C4-2B (cell line): ENCODE data around the gene ZFAND6.

ENCODE experiments used
- CTCF ChIP-seq: fragments of 450-650 bp; conservative IDR thresholded peaks from 2 replicates; pipeline ENCODE4 v1.5.1; 2017; ENCODE audit warnings: mild to moderate bottlenecking
- ZFX ChIP-seq: fragments of 450-650 bp; IDR thresholded peaks from 2 replicates; pipeline ENCODE4 v1.6.1; 2017

GRCh38 chr15:80167936-80168335, 108.5 kb downstream of the ZFAND6 start:
- TF ChIP-seq CTCF (no peak), ZFX (no peak)
